Measurements from ENCODE around the gene KCNF1. TPM values are rescaled to one million over a fixed set of nuclear protein-coding genes. Genes with fewer than 3 reads are reported as not detected.

KCNF1 gene
- total and polyA plus RNA-seq, 2 of the 8 experiments (the other 6 are each of a cell fraction or from before 2014, with no cell fraction given): 0.48 to 1.5 TPM

GRCh38 chr2:10924859-10925258 lies 13.1 kb downstream of the KCNF1 start (continued):
- TF ChIP-seq E2F6 (IDR thresholded peaks at IDR 0.05): no peak
- TF ChIP-seq SRF (IDR thresholded peaks at IDR 0.05; ENCODE audit: low read depth, low read length): no peak
- no peak for TF ChIP-seq JUN (IDR thresholded peaks at IDR 0.05; ENCODE audit: low read depth, low read length)
- TF ChIP-seq POLR2AphosphoS5 (IDR thresholded peaks at IDR 0.05; ENCODE audit: low read depth, low read length): no peak
- no peak for TF ChIP-seq POLR2A (IDR thresholded peaks at IDR 0.05; ENCODE audit: control extremely low read depth in 1 of 2, low read depth in 2 of 2, low read length in 2 of 2)
